ENCODE results near the gene GRIK1.

The GRIK1 gene

GRCh38 chr21:29583424-29583924 lies 356.3 kb downstream of the GRIK1 start:
- Histone ChIP-seq H3K4me3 (ENCODE audit: low read depth, low read length, poor library complexity, severe bottlenecking) (no peak overlapping the region), H3K4me1 (ENCODE audit: insufficient read depth, low read length, severe bottlenecking) (no peaks in the 10 kb centered on the region), H3K27ac (ENCODE audit: low read depth, low read length, poor library complexity, severe bottlenecking) (no peak overlapping the region), H3F3A (ENCODE audit: insufficient read depth, low read length) (no peaks in the 10 kb centered on the region), H4K20me1 (ENCODE audit: insufficient read depth, low read length) (no peaks in the 10 kb centered on the region), H3K9ac (ENCODE audit: low read length) (no peak overlapping the region), H3K9me3 (ENCODE audit: low read length) (no peaks in the 10 kb centered on the region), H3K79me2 (ENCODE audit: insufficient read depth, low read length) (no peaks in the 10 kb centered on the region), H3K27me3 (ENCODE audit: insufficient read depth, low read length) (no peaks in the 10 kb centered on the region), H3K4me2 (ENCODE audit: low read length) (no peak overlapping the region), H3K36me3 (ENCODE audit: insufficient read depth, low read length) (no peaks in the 10 kb centered on the region), H3K9me2 (ENCODE audit: low read depth, low read length) (no peaks in the 10 kb centered on the region), H2AFZ (ENCODE audit: low read length) (no peak overlapping the region)
- TF ChIP-seq CTCF (IDR thresholded peaks at IDR 0.05; ENCODE audit: low read length), result no peak
- TF ChIP-seq EZH2 (IDR thresholded peaks at IDR 0.05; ENCODE audit: borderline replicate concordance, low read length), result no peak

- TF ChIP-seq CTCF (IDR thresholded peaks at IDR 0.05; ENCODE audit: low read length), result no peak
- no peak for TF ChIP-seq EZH2 (IDR thresholded peaks at IDR 0.05; ENCODE audit: borderline replicate concordance, low read length)
- no peaks in the 10 kb centered on the region for H4K20me1 ChIP-seq (ENCODE audit: insufficient read depth, low read length)
- H3K79me2 ChIP-seq (ENCODE audit: insufficient read depth, low read length), result no peaks in the 10 kb centered on the region
Observed at GRCh38 chr21:29582855-29583254, 356.9 kb downstream of the GRIK1 start.

GRCh38 chr21:29581393-29581792 lies 358.4 kb downstream of the GRIK1 start:
- H3K4me3 ChIP-seq (ENCODE audit: low read depth, low read length, poor library complexity, severe bottlenecking), result no peak overlapping the region
- H3K9me2 ChIP-seq (ENCODE audit: low read depth, low read length), result no peaks in the 10 kb centered on the region
- H3K27ac ChIP-seq (ENCODE audit: low read depth, low read length, poor library complexity, severe bottlenecking), result no peak overlapping the region
- no peaks in the 10 kb centered on the region for H3K27me3 ChIP-seq (ENCODE audit: insufficient read depth, low read length)
- TF ChIP-seq EZH2 (IDR thresholded peaks at IDR 0.05; ENCODE audit: borderline replicate concordance, low read length), result no peak
- no peak for TF ChIP-seq CTCF (IDR thresholded peaks at IDR 0.05; ENCODE audit: low read length)
- no peak overlapping the region for H3K4me2 ChIP-seq (ENCODE audit: low read length)
- no peaks in the 10 kb centered on the region for H3K79me2 ChIP-seq (ENCODE audit: insufficient read depth, low read length)
- no peaks in the 10 kb centered on the region for H4K20me1 ChIP-seq (ENCODE audit: insufficient read depth, low read length)
- no peak overlapping the region for H3K9ac ChIP-seq (ENCODE audit: low read length)
- no peaks in the 10 kb centered on the region for H3K9me3 ChIP-seq (ENCODE audit: low read length)
- no peaks in the 10 kb centered on the region for H3F3A ChIP-seq (ENCODE audit: insufficient read depth, low read length)
- H3K36me3 ChIP-seq (ENCODE audit: insufficient read depth, low read length), result no peaks in the 10 kb centered on the region
- no peak overlapping the region for H2AFZ ChIP-seq (ENCODE audit: low read length)
- no peaks in the 10 kb centered on the region for H3K4me1 ChIP-seq (ENCODE audit: insufficient read depth, low read length, severe bottlenecking)

More at GRCh38 chr21:29582855-29583254, 356.9 kb downstream of the GRIK1 start:
- Histone ChIP-seq H3K27ac (ENCODE audit: low read depth, low read length, poor library complexity, severe bottlenecking) (no peak overlapping the region), H3K9me2 (ENCODE audit: low read depth, low read length) (no peaks in the 10 kb centered on the region), H2AFZ (ENCODE audit: low read length) (no peak overlapping the region), H3K4me1 (ENCODE audit: insufficient read depth, low read length, severe bottlenecking) (no peaks in the 10 kb centered on the region), H3K27me3 (ENCODE audit: insufficient read depth, low read length) (no peaks in the 10 kb centered on the region), H3K36me3 (ENCODE audit: insufficient read depth, low read length) (no peaks in the 10 kb centered on the region), H3K9me3 (ENCODE audit: low read length) (no peaks in the 10 kb centered on the region), H3K9ac (ENCODE audit: low read length) (no peak overlapping the region), H3K4me2 (ENCODE audit: low read length) (no peak overlapping the region), H3F3A (ENCODE audit: insufficient read depth, low read length) (no peaks in the 10 kb centered on the region), H3K4me3 (ENCODE audit: low read depth, low read length, poor library complexity, severe bottlenecking) (no peak overlapping the region)
